IMR-90 (cell line): ENCODE results near the gene FBXO41. TPM values are rescaled to one million over a fixed set of nuclear protein-coding genes. Genes with fewer than 3 reads are reported as not detected.

Experiments
- ATAC-seq: fragments of 200-7000 bp; cut with Tn5 transposase; 2 replicates; pipeline ENCODE4 v1.9.1; 2020; ENCODE audit warnings: low read depth, mild to moderate bottlenecking, moderate library complexity
- BruUV-seq: library from RNA; stranded (reverse); fragments of 400-500 nt; replicated peaks from 2 replicates; lab custom pipeline; 2021; lab: Mats Ljungman, UMichigan
- CTCF ChIA-PET: fragments of 300-600 bp; formaldehyde crosslinking; extraction: SDS; loops from one replicate; lab custom pipeline; 2021; ENCODE audit warnings: antibody characterized with exemption; lab: Yijun Ruan, JAX
- POLR2A ChIA-PET: fragments of 300-600 bp; sonication (Branson Sonifier 250); formaldehyde crosslinking; loops from one replicate; lab custom pipeline; 2022; ENCODE audit warnings: antibody characterized with exemption; ENCODE audit not compliant: unreplicated experiment; lab: Charles Lee
- DNase-seq: peaks from one replicate; pipeline ENCODE4 v3.0.0; 2013
- H2AFZ ChIP-seq: replicated peaks from 2 replicates; pipeline ENCODE3; 2013; ENCODE audit warnings: low read length, mild to moderate bottlenecking; ENCODE audit not compliant: poor library complexity
- H2AK5ac ChIP-seq: 2 replicates; pipeline ENCODE4 v1.6.1; 2013; ENCODE audit warnings: low read depth, low read length, inconsistent platforms
- H2AK9ac ChIP-seq: replicated peaks from 2 replicates; pipeline ENCODE3; 2013; ENCODE audit warnings: mild to moderate bottlenecking, low read depth, low read length, moderate library complexity; ENCODE audit not compliant: poor library complexity
- H2BK120ac ChIP-seq: 2 replicates; pipeline ENCODE4 v1.6.1; 2013; ENCODE audit warnings: low read depth, low read length, inconsistent platforms
- H2BK15ac ChIP-seq: 3 replicates; pipeline ENCODE4 v1.6.1; 2013; ENCODE audit warnings: low read depth, low read length, inconsistent platforms
- H2BK20ac ChIP-seq: 2 replicates; pipeline ENCODE4 v1.6.1; 2013; ENCODE audit warnings: low read depth, mild to moderate bottlenecking, inconsistent platforms, low read length, moderate library complexity
- H2BK5ac ChIP-seq: 2 replicates; pipeline ENCODE4 v1.6.1; 2013; ENCODE audit warnings: mild to moderate bottlenecking, low read depth, low read length, inconsistent platforms; ENCODE audit not compliant: poor library complexity, severe bottlenecking
- H3K14ac ChIP-seq: replicated peaks from 2 replicates; pipeline ENCODE4 v1.6.1; 2013; ENCODE audit warnings: low read depth, low read length, inconsistent platforms
- H3K18ac ChIP-seq: 2 replicates; pipeline ENCODE4 v1.6.1; 2013; ENCODE audit warnings: low read depth, low read length, control low read depth
- H3K23ac ChIP-seq: 2 replicates; pipeline ENCODE4 v1.6.1; 2013; ENCODE audit warnings: low read depth, low read length, inconsistent platforms
- H3K27ac ChIP-seq: 2 replicates; pipeline ENCODE4 v1.5.1; 2013; ENCODE audit warnings: mild to moderate bottlenecking, control low read depth, low read length; ENCODE audit not compliant: insufficient read depth
- H3K27me3 ChIP-seq: 2 replicates; pipeline ENCODE4 v1.6.1; 2013; ENCODE audit warnings: low read length; ENCODE audit not compliant: control insufficient read depth, insufficient read depth
- H3K36me3 ChIP-seq: 2 replicates; pipeline ENCODE4 v1.6.1; 2013; ENCODE audit warnings: low read length, mixed read lengths; ENCODE audit not compliant: control insufficient read depth, insufficient read depth
- H3K4ac ChIP-seq: 2 replicates; pipeline ENCODE4 v1.6.1; 2013; ENCODE audit warnings: low read depth, low read length, inconsistent platforms
- H3K4me1 ChIP-seq: 2 replicates; pipeline ENCODE4 v1.6.1; 2013; ENCODE audit warnings: low read length, mixed read lengths; ENCODE audit not compliant: control insufficient read depth, insufficient read depth
- H3K4me2 ChIP-seq: 2 replicates; pipeline ENCODE4 v1.6.1; 2013; ENCODE audit warnings: low read depth, mild to moderate bottlenecking, control low read depth, low read length, moderate library complexity
- H3K4me3 ChIP-seq: 2 replicates; pipeline ENCODE4 v1.5.1; 2013; ENCODE audit warnings: low read depth, mild to moderate bottlenecking, control low read depth, low read length, moderate library complexity; ENCODE audit not compliant: insufficient read depth
- H3K56ac ChIP-seq: 2 replicates; pipeline ENCODE4 v1.6.1; 2013; ENCODE audit warnings: low read length, inconsistent platforms; ENCODE audit not compliant: insufficient read depth; ENCODE audit errors: extremely low read depth
- H3K79me1 ChIP-seq, 2 experiments: 2 replicates each; pipeline ENCODE4 v1.6.1; 2013; ENCODE audit warnings: low read length in 2 of 2, inconsistent platforms in 1 of 2, low read depth in 1 of 2
- H3K9ac ChIP-seq: 2 replicates; pipeline ENCODE4 v1.6.1; 2013; ENCODE audit warnings: low read depth, low read length, control low read depth
- H3K9me1 ChIP-seq: 2 replicates; pipeline ENCODE4 v1.6.1; 2013; ENCODE audit warnings: low read length, inconsistent platforms; ENCODE audit not compliant: insufficient read depth
- H3K9me3 ChIP-seq: 2 replicates; pipeline ENCODE4 v1.6.1; 2013; ENCODE audit warnings: low read length; ENCODE audit not compliant: control insufficient read depth, insufficient read depth
- H4K20me1 ChIP-seq: 2 replicates; pipeline ENCODE4 v1.6.1; 2013; ENCODE audit warnings: low read length, inconsistent platforms; ENCODE audit not compliant: insufficient read depth
- H4K5ac ChIP-seq: 2 replicates; pipeline ENCODE4 v1.6.1; 2013; ENCODE audit warnings: mild to moderate bottlenecking, low read depth, low read length, control low read depth
- H4K8ac ChIP-seq, 2 experiments: 2 replicates each; pipeline ENCODE4 v1.6.1; 2013; ENCODE audit warnings: low read depth in 2 of 2, low read length in 2 of 2, control low read depth in 1 of 2, inconsistent platforms in 1 of 2
- H4K91ac ChIP-seq: 2 replicates; pipeline ENCODE4 v1.6.1; 2013; ENCODE audit warnings: low read depth, low read length, inconsistent platforms; ENCODE audit not compliant: insufficient read depth
- BHLHE40 ChIP-seq: fragments of 150-350 bp; IDR thresholded peaks from 2 replicates; pipeline ENCODE4 v1.6.1; 2016; ENCODE audit warnings: mild to moderate bottlenecking, low read depth, low read length
- FOS ChIP-seq: fragments of 150-350 bp; IDR thresholded peaks from 2 replicates; pipeline ENCODE4 v1.6.1; 2016; ENCODE audit warnings: low read depth, low read length
- MAFK ChIP-seq: IDR thresholded peaks from 2 replicates; pipeline ENCODE4 v1.6.1; 2012; ENCODE audit warnings: low read depth, low read length, improper control_type of control experiment
- MXI1 ChIP-seq: IDR thresholded peaks from 2 replicates; pipeline ENCODE4 v1.6.1; 2012; ENCODE audit warnings: low read depth, mild to moderate bottlenecking, low read length, moderate library complexity, borderline replicate concordance
- POLR2A ChIP-seq: IDR thresholded peaks from 2 replicates; pipeline ENCODE4 v1.6.1; 2012; ENCODE audit warnings: mild to moderate bottlenecking, low read depth, low read length
- RAD21 ChIP-seq: IDR thresholded peaks from 2 replicates; pipeline ENCODE4 v1.6.1; 2012; ENCODE audit warnings: low read length, improper control_type of control experiment
- RCOR1 ChIP-seq: IDR thresholded peaks from 2 replicates; pipeline ENCODE4 v1.6.1; 2012; ENCODE audit warnings: mild to moderate bottlenecking, low read length, improper control_type of control experiment; ENCODE audit not compliant: insufficient replicate concordance
- SMC3 ChIP-seq: fragments of 150-350 bp; IDR thresholded peaks from 2 replicates; pipeline ENCODE4 v1.6.1; 2016; ENCODE audit warnings: low read depth, mild to moderate bottlenecking, antibody characterized with exemption, low read length, moderate library complexity
- WGBS, 2 experiments: methylation state at CpG; one replicate each; pipeline versions ENCODE4 v1.1.5 to v1.1.7; 2013; ENCODE audit warnings: missing lambda C conversion rate in 2 of 2; ENCODE audit not compliant: insufficient read length in 1 of 2; ENCODE audit errors: extremely low coverage in 2 of 2; 5-methylcytosine and 5-hydroxymethylcytosine counted together
- dilution Hi-C: fragments of 300-500 bp; cut with HindIII; formaldehyde crosslinking; loops from one replicate; pipeline ENCODE4 v1.14.3; 2018; ENCODE audit warnings: low sequenced_read_pairs; ENCODE audit not compliant: unreplicated experiment
- in situ Hi-C: fragments of 300-500 bp; cut with MboI; formaldehyde crosslinking; loops from 3 replicates; pipeline ENCODE4 v1.14.3; 2019; ENCODE audit warnings: low sequenced_read_pairs, inconsistent platforms, mixed read lengths
- intact Hi-C: fragments of 100-400 bp; cut with micrococcal nuclease; formaldehyde crosslinking; loops from 2 replicates; pipeline ENCODE4 v1.10.0; 2022
- polyA plus RNA-seq, 3 experiments: library from polyadenylated mRNA; depleted of rRNA; stranded (reverse); fragments of >200 nt; gene quantifications; 2 replicates each; pipeline ENCODE4 v1.2.3, GENCODE V29; 2012; ENCODE audit warnings: low replicate concordance in 1 of 3
- total RNA-seq: library from RNA; depleted of rRNA; stranded (reverse); fragments of >200 nt; gene quantifications from 2 replicates; pipeline ENCODE4 v1.2.3, GENCODE V29; 2012

The FBXO41 gene
- total and polyA plus RNA-seq, 2 of the 4 experiments (the other 2 are of a cell fraction): 0.54 to 3.7 TPM

GRCh38 chr2:73257425-73258125 lies 26.7 kb downstream of the FBXO41 start:
- TF ChIP-seq RAD21: no peak
- no peak for TF ChIP-seq RCOR1
- no peak for TF ChIP-seq MXI1
- TF ChIP-seq MAFK: no peak
- no peak for TF ChIP-seq SMC3
- TF ChIP-seq BHLHE40: no peak
- TF ChIP-seq POLR2A: no peak
- no peak for TF ChIP-seq FOS
- no peak overlapping the region for H3K9ac ChIP-seq
- H3K4me3 ChIP-seq: no peak overlapping the region
- intact Hi-C loops: no loop called here
- in situ Hi-C loops: no loop called here
- WGBS, 2 experiments: 90% methylated on average over 2 of the region's 10 CpGs; no CpG with 5 or more reads in 1 of the 2 experiments
- peaks cover 8% of the 10 kb centered on the region for H4K20me1 ChIP-seq
- H3K18ac ChIP-seq: no peak overlapping the region
- no peak overlapping the region for H4K8ac ChIP-seq
- no peak overlapping the region for H3K27ac ChIP-seq
- H4K91ac ChIP-seq: no peak overlapping the region
- no peak overlapping the region for H3K23ac ChIP-seq
- no TSS peak for BruUV-seq
- no peak overlapping the region for H2BK5ac ChIP-seq
- no peaks in the 10 kb centered on the region for H3K4me1 ChIP-seq
- no peak overlapping the region for H2AK5ac ChIP-seq
- no peak overlapping the region for H2BK20ac ChIP-seq
- H3K79me1 ChIP-seq: no peaks in the 10 kb centered on the region; a peak in 1 of 4 replicates
- H2BK120ac ChIP-seq: no peak overlapping the region
- no peaks in the 10 kb centered on the region for H3K27me3 ChIP-seq
- H4K5ac ChIP-seq: no peak overlapping the region
- no peak overlapping the region for H2AFZ ChIP-seq
- H3K4ac ChIP-seq: no peak overlapping the region
- H3K36me3 ChIP-seq: peaks cover 26% of the 10 kb centered on the region
- H2BK15ac ChIP-seq: no peak overlapping the region
- H3K9me3 ChIP-seq: no peaks in the 10 kb centered on the region
- H2AK9ac ChIP-seq: no peak overlapping the region
- peaks cover 7% of the 10 kb centered on the region; the same call in 1 of the 2 replicates for H3K9me1 ChIP-seq
- POLR2A ChIA-PET: no interaction called here
- dilution Hi-C loops: no loop called here
- CTCF ChIA-PET: no interaction called here
- ATAC-seq (no peak), DNase-seq (no peak)
- no peak overlapping the region for H3K14ac ChIP-seq
- H3K4me2 ChIP-seq: no peak overlapping the region
- H3K56ac ChIP-seq: no peak overlapping the region
